HepG2 (cell line): ENCODE measurements around the gene EFS. TPM values are rescaled to one million over a fixed set of nuclear protein-coding genes. Genes with fewer than 3 reads are reported as not detected.

ENCODE experiments used
- ATAC-seq: fragments of 200-7000 bp; cut with Tn5 transposase; 3 replicates; pipeline ENCODE4 v1.9.1; 2020; ENCODE audit warnings: mild to moderate bottlenecking, moderate library complexity
- BruUV-seq: library from RNA; stranded (reverse); fragments of 400-500 nt; replicated peaks from 2 replicates; lab custom pipeline; 2021; lab: Mats Ljungman, UMichigan
- CTCF ChIA-PET: fragments of 300-600 bp; formaldehyde crosslinking; extraction: SDS; loops from one replicate; lab custom pipeline; 2021; ENCODE audit warnings: low total read pairs, inconsistent platforms, low intra/inter-chr PET ratio; lab: Yijun Ruan, JAX
- POLR2A ChIA-PET: fragments of 350-600 bp; sonication (Branson Sonifier 250); formaldehyde crosslinking; loops from one replicate; lab custom pipeline; 2020; ENCODE audit warnings: antibody characterized with exemption, inconsistent platforms; lab: Yijun Ruan, JAX
- DNase-seq: peaks from one replicate; pipeline ENCODE4 v3.0.0-alpha.2; 2015; ENCODE audit warnings: low spot score
- FAIRE-seq: peaks from 3 replicates; lab custom pipeline; 2011; peaks lifted over from hg19 to GRCh38; lab: Jason Lieb, UNC
- H2AFZ ChIP-seq: one replicate; pipeline ENCODE4 v1.6.1; 2011; ENCODE audit warnings: low read length, inconsistent platforms
- H3K27ac ChIP-seq: fragments of 300-600 bp; 3 replicates; pipeline ENCODE4 v1.8.0; 2011; ENCODE audit warnings: mixed run types, mild to moderate bottlenecking, mixed read lengths, low read length, inconsistent platforms; ENCODE audit not compliant: insufficient read depth; ENCODE audit errors: extremely low read length
- H3K27me3 ChIP-seq, 2 experiments: fragments of 200-600 bp in 1 of 2; 2 replicates in 1 of 2; 3 replicates in 1 of 2; pipeline versions ENCODE4 v1.6.0 to v1.8.0; 2011; ENCODE audit warnings: low read length in 2 of 2, mild to moderate bottlenecking in 2 of 2, moderate library complexity in 2 of 2, inconsistent platforms in 1 of 2; ENCODE audit not compliant: insufficient read depth in 2 of 2, control insufficient read depth in 1 of 2
- H3K36me3 ChIP-seq, 2 experiments: fragments of 200-600 bp in 1 of 2; replicated peaks in 1 of 2; 2 replicates in 1 of 2; 3 replicates in 1 of 2; pipeline versions ENCODE4 v1.5.1 to v1.8.0; 2011; ENCODE audit warnings: low read length in 2 of 2, inconsistent platforms in 1 of 2; ENCODE audit not compliant: insufficient read depth in 2 of 2, control insufficient read depth in 1 of 2
- H3K4me1 ChIP-seq: 2 replicates; pipeline ENCODE4 v1.5.1; 2012; ENCODE audit warnings: low read length, inconsistent platforms; ENCODE audit not compliant: insufficient read depth
- H3K4me2 ChIP-seq: 2 replicates; pipeline ENCODE4 v1.6.0; 2011; ENCODE audit warnings: low read depth, low read length, inconsistent platforms
- H3K4me3 ChIP-seq, 3 experiments: fragments of 200-600 bp in 1 of 3; sonication (generic), shearing (Covaris generic) in 1 of 3; replicated peaks in 1 of 3; 2 replicates each; pipeline ENCODE4 v1.5.1; 2011 to 2016; ENCODE audit warnings: low read length in 3 of 3, inconsistent platforms in 2 of 3, low read depth in 2 of 3, mild to moderate bottlenecking in 2 of 3, control low read depth in 1 of 3, mixed read lengths in 1 of 3; ENCODE audit not compliant: insufficient read depth in 1 of 3
- H3K79me2 ChIP-seq: one replicate; pipeline ENCODE4 v1.6.1; 2011; ENCODE audit warnings: low read length, inconsistent platforms; ENCODE audit not compliant: insufficient read depth
- H3K9ac ChIP-seq: 2 replicates; pipeline ENCODE4 v1.6.0; 2011; ENCODE audit warnings: mild to moderate bottlenecking, low read depth, low read length, inconsistent platforms; ENCODE audit not compliant: insufficient read depth
- H3K9me3 ChIP-seq: 2 replicates; pipeline ENCODE4 v1.5.1; 2012; ENCODE audit warnings: mild to moderate bottlenecking, low read length
- H4K20me1 ChIP-seq: 2 replicates; pipeline ENCODE4 v1.6.0; 2011; ENCODE audit warnings: inconsistent platforms, mild to moderate bottlenecking, low read length, moderate library complexity; ENCODE audit not compliant: insufficient read depth
- BCL6 ChIP-seq: IDR thresholded peaks from 2 replicates; pipeline ENCODE4 v1.6.1; 2016; ENCODE audit warnings: missing genetic modification reagents, missing compliant biosample characterization
- EEA1 ChIP-seq: sonication (generic); formaldehyde crosslinking; IDR thresholded peaks from 2 replicates; pipeline ENCODE4 v1.5.1; 2020; ENCODE audit warnings: mild to moderate bottlenecking, missing genetic modification reagents, borderline replicate concordance
- FOXC1 ChIP-seq: sonication (generic); formaldehyde crosslinking; IDR thresholded peaks from 2 replicates; pipeline ENCODE4 v1.8.0; 2022; ENCODE audit warnings: mild to moderate bottlenecking, missing genetic modification reagents, borderline replicate concordance
- GFI1 ChIP-seq: sonication (generic); formaldehyde crosslinking; IDR thresholded peaks from 2 replicates; pipeline ENCODE4 v1.5.0; 2020; ENCODE audit warnings: missing genetic modification reagents, mild to moderate bottlenecking, borderline replicate concordance
- IKZF5 ChIP-seq: IDR thresholded peaks from 2 replicates; pipeline ENCODE4 v1.6.1; 2018; ENCODE audit warnings: missing genetic modification reagents, mild to moderate bottlenecking, missing compliant biosample characterization
- KAT2B ChIP-seq: fragments of 150-350 bp; IDR thresholded peaks from 2 replicates; pipeline ENCODE4 v1.6.1; 2014; ENCODE audit warnings: low read depth, low read length, borderline replicate concordance
- NFIB ChIP-seq: sonication (generic); formaldehyde crosslinking; IDR thresholded peaks from 2 replicates; pipeline ENCODE4 v1.9.0; 2021; ENCODE audit warnings: missing genetic modification reagents, mild to moderate bottlenecking, borderline replicate concordance
- PAF1 ChIP-seq: IDR thresholded peaks from 2 replicates; pipeline ENCODE4 v1.6.1; 2016; ENCODE audit warnings: missing genetic modification reagents, missing compliant biosample characterization
- POLR2A ChIP-seq, 2 experiments: IDR thresholded peaks; 2 replicates each; pipeline ENCODE4 v1.6.1; 2011; ENCODE audit warnings: low read depth in 2 of 2, low read length in 2 of 2, mild to moderate bottlenecking in 1 of 2, moderate library complexity in 1 of 2; ENCODE audit not compliant: insufficient read depth in 1 of 2
- RAD51 ChIP-seq: fragments of 450-650 bp; IDR thresholded peaks from 2 replicates; pipeline ENCODE4 v1.6.1; 2016; ENCODE audit warnings: borderline replicate concordance
- ZBTB20 ChIP-seq: sonication (generic); formaldehyde crosslinking; IDR thresholded peaks from 2 replicates; pipeline ENCODE4 v1.8.1; 2023; ENCODE audit warnings: missing genetic modification reagents, low read depth, mild to moderate bottlenecking, borderline replicate concordance
- ZNF530 ChIP-seq: sonication (generic); formaldehyde crosslinking; IDR thresholded peaks from 2 replicates; pipeline ENCODE4 v1.5.0; 2020; ENCODE audit warnings: low read depth, mild to moderate bottlenecking, missing genetic modification reagents
- WGBS: methylation state at CpG from one replicate; pipeline ENCODE4 v1.1.6; 2017; ENCODE audit warnings: low lambda C conversion rate; 5-methylcytosine and 5-hydroxymethylcytosine counted together
- in situ Hi-C: cut with HindIII; loops from 2 replicates; pipeline ENCODE4 v1.10.0; 2017; ENCODE audit warnings: low pct_unique_long_range_greater_than_20kb; ENCODE audit not compliant: extremely low pct_ligation_motif_present
- intact Hi-C: fragments of 100-400 bp; cut with micrococcal nuclease; formaldehyde crosslinking; loops from one replicate; pipeline ENCODE4 v1.10.0; 2022; ENCODE audit not compliant: unreplicated experiment
- polyA plus RNA-seq, 8 experiments: library from polyadenylated mRNA; depleted of rRNA in 3 of 8; stranded (reverse) in 7 of 8; unstranded in 1 of 8; fragments of >200 nt; fragmentation: Illumina TruSeq in 4 of 8; extraction: Trizol in 4 of 8; gene quantifications; 2 replicates each; pipeline versions ENCODE4 v1.2.1 to v1.2.3, GENCODE V29; 2011 to 2016; ENCODE audit warnings: low read depth in 4 of 8, missing spikeins in 1 of 8, mixed read lengths in 1 of 8; ENCODE audit not compliant: insufficient read depth in 1 of 8
- total RNA-seq, 5 experiments: library from RNA; depleted of rRNA; stranded (reverse); fragments of >200 nt; fragmentation: Illumina TruSeq; extraction: Trizol; gene quantifications; 2 replicates each; pipeline ENCODE4 v1.2.3, GENCODE V29; 2016; ENCODE audit warnings: low read depth in 1 of 5
- TF ChIP-seq, protein P1 (sequence below): sonication (generic); formaldehyde crosslinking; IDR thresholded peaks from 2 replicates; pipeline ENCODE4 v1.4.0; 2020; ENCODE audit warnings: mild to moderate bottlenecking, missing genetic modification reagents, borderline replicate concordance
- TF ChIP-seq, protein P2 (sequence below): sonication (generic); formaldehyde crosslinking; IDR thresholded peaks from 2 replicates; pipeline ENCODE4 v1.8.0; 2022; ENCODE audit warnings: missing genetic modification reagents, mild to moderate bottlenecking, borderline replicate concordance

EFS gene
- total and polyA plus RNA-seq, 2 of the 13 experiments (the other 11 are each of a cell fraction or from before 2014, with no cell fraction given), result not detected

DNA sequence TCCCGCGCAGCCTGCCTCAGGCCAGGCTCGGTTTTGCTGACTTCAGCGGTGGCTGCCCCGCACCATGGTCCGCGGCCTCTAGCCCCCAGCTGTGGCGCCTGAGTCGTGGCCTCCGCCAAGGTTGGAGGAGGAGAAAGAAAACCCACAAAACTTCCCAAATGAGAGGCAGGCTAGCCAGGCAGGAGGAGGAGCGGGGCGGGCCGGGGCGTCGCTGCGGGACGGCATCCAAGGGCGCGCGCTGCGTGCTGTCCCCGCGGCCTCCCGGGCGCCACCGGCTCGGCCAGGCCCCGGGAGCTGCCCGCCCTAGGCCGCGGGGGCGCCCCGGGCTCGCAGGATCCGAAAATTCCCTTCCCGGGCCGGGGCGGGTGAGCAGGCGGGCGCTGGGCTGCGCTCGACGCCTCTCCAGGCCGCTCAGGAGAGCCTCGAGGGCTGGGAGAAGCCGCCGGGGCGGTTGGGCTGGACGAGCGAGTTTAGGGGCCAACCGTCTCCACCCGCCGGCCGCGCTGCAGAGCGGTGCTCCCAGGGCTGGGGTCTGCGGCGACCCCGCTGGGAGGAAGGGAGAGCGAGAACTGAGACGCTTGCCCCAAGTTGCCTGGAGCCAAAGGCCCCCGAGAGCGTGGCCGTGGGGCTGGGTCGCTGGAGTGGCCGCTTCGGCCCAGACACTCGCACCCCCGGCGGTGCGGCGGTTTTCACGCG is at the start of gene EFS (continued):
- TF ChIP-seq, protein P1, sequence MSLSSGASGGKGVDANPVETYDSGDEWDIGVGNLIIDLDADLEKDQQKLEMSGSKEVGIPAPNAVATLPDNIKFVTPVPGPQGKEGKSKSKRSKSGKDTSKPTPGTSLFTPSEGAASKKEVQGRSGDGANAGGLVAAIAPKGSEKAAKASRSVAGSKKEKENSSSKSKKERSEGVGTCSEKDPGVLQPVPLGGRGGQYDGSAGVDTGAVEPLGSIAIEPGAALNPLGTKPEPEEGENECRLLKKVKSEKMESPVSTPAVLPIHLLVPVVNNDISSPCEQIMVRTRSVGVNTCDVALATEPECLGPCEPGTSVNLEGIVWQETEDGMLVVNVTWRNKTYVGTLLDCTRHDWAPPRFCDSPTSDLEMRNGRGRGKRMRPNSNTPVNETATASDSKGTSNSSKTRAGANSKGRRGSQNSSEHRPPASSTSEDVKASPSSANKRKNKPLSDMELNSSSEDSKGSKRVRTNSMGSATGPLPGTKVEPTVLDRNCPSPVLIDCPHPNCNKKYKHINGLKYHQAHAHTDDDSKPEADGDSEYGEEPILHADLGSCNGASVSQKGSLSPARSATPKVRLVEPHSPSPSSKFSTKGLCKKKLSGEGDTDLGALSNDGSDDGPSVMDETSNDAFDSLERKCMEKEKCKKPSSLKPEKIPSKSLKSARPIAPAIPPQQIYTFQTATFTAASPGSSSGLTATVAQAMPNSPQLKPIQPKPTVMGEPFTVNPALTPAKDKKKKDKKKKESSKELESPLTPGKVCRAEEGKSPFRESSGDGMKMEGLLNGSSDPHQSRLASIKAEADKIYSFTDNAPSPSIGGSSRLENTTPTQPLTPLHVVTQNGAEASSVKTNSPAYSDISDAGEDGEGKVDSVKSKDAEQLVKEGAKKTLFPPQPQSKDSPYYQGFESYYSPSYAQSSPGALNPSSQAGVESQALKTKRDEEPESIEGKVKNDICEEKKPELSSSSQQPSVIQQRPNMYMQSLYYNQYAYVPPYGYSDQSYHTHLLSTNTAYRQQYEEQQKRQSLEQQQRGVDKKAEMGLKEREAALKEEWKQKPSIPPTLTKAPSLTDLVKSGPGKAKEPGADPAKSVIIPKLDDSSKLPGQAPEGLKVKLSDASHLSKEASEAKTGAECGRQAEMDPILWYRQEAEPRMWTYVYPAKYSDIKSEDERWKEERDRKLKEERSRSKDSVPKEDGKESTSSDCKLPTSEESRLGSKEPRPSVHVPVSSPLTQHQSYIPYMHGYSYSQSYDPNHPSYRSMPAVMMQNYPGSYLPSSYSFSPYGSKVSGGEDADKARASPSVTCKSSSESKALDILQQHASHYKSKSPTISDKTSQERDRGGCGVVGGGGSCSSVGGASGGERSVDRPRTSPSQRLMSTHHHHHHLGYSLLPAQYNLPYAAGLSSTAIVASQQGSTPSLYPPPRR (CRISPR knock-in tag), result no peak
- TF ChIP-seq PAF1 (CRISPR knock-in tag), result no peak

GRCh38 chr14:23414254-23414653 is 49.3 kb upstream of the EFS start:
- ChIA-PET CTCF (no interaction called here), POLR2A (no interaction called here)
- Histone ChIP-seq H2AFZ (no peak overlapping the region), H3K79me2 (no peaks in the 10 kb centered on the region), H3K4me2 (no peak overlapping the region), H3K4me3 (no peak overlapping the region), H3K36me3 (no peaks in the 10 kb centered on the region), H3K9ac (no peak overlapping the region), H4K20me1 (no peaks in the 10 kb centered on the region), H3K4me1 (no peaks in the 10 kb centered on the region), H3K27me3 (peaks cover 46 to 99% of the 10 kb centered on the region in 2 experiments), H3K9me3 (no peaks in the 10 kb centered on the region), H3K27ac (no peak overlapping the region)
- intact Hi-C loops, result no loop called here
- TF ChIP-seq EEA1 (CRISPR knock-in tag) (no peak), ZNF530 (CRISPR knock-in tag) (no peak), ZBTB20 (CRISPR knock-in tag) (no peak), GFI1 (CRISPR knock-in tag) (no peak), BCL6 (CRISPR knock-in tag) (no peak), NFIB (CRISPR knock-in tag) (no peak), FOXC1 (CRISPR knock-in tag) (no peak), IKZF5 (CRISPR knock-in tag) (no peak), KAT2B (no peak), POLR2A (IDR thresholded peaks at IDR 0.05; ENCODE audit: insufficient read depth in 1 of 2, low read depth in 2 of 2, low read length in 2 of 2) (no peak), RAD51 (no peak)
- TF ChIP-seq, protein P2, sequence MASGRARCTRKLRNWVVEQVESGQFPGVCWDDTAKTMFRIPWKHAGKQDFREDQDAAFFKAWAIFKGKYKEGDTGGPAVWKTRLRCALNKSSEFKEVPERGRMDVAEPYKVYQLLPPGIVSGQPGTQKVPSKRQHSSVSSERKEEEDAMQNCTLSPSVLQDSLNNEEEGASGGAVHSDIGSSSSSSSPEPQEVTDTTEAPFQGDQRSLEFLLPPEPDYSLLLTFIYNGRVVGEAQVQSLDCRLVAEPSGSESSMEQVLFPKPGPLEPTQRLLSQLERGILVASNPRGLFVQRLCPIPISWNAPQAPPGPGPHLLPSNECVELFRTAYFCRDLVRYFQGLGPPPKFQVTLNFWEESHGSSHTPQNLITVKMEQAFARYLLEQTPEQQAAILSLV (CRISPR knock-in tag), result no peak
- ATAC-seq, result no peak
- FAIRE-seq, result no peak
- in situ Hi-C loops, result no loop called here
- WGBS, result 22% methylated on average over 3 of the region's 3 CpGs
- DNase-seq, result no peak
- BruUV-seq, result no TSS peak
